ENCODE results near the gene UGT1A9. TPM values are rescaled to one million over a fixed set of nuclear protein-coding genes. Genes with fewer than 3 reads are reported as not detected.

UGT1A9 gene
- total and polyA plus RNA-seq, 2 of the 13 experiments (the other 11 are each of a cell fraction or from before 2014, with no cell fraction given), result 0.07 TPM; not detected in 1

- TF ChIP-seq ZBTB40 (IDR thresholded peaks at IDR 0.05) (no peak), ZBTB40 (CRISPR knock-in tag; IDR thresholded peaks at IDR 0.05) (peak; percentile 31; the same call in 1 of the 2 replicates), RERE (CRISPR knock-in tag; IDR thresholded peaks at IDR 0.05; ENCODE audit: low read depth) (peak; percentile 100), ZSCAN31 (CRISPR knock-in tag; IDR thresholded peaks at IDR 0.05; ENCODE audit: low read depth) (no peak), KMT2B (CRISPR knock-in tag; IDR thresholded peaks at IDR 0.05) (no peak), SMYD3 (CRISPR knock-in tag; IDR thresholded peaks at IDR 0.05) (peak; percentile 67; the same call in 1 of the 2 replicates), PBX3 (CRISPR knock-in tag; IDR thresholded peaks at IDR 0.05; ENCODE audit: borderline replicate concordance) (no peak), JUND (CRISPR knock-in tag; IDR thresholded peaks at IDR 0.05) (peak; percentile 66; the same call in 1 of the 2 replicates), ZNF75D (CRISPR knock-in tag; IDR thresholded peaks at IDR 0.05; ENCODE audit: borderline replicate concordance) (no peak), ZNF20 (CRISPR knock-in tag; IDR thresholded peaks at IDR 0.05) (0 out of 2 replicates have a peak, but pooled peaks have one; percentile 47), RXRB (CRISPR knock-in tag; IDR thresholded peaks at IDR 0.05; ENCODE audit: borderline replicate concordance) (peak; percentile 99), ZNF879 (CRISPR knock-in tag; IDR thresholded peaks at IDR 0.05) (no peak), NR3C1 (CRISPR knock-in tag; IDR thresholded peaks at IDR 0.05) (no peak), ZNF335 (CRISPR knock-in tag; IDR thresholded peaks at IDR 0.05) (0 out of 2 replicates have a peak, but pooled peaks have one; percentile 51)
Observed at GRCh38 chr2:233756429-233757081, 84.9 kb downstream of the UGT1A9 start (continued).
